DMS153 treated with DMSO at 0.1 percent for 48 hours (cell line): ENCODE results near the gene HOXA3.

Experiments used
- DNase-seq: peaks from one replicate; lab custom pipeline; 2025; ENCODE audit not compliant: unreplicated experiment; lab: John Stamatoyannopoulos, UW

HOXA3 gene

DNA sequence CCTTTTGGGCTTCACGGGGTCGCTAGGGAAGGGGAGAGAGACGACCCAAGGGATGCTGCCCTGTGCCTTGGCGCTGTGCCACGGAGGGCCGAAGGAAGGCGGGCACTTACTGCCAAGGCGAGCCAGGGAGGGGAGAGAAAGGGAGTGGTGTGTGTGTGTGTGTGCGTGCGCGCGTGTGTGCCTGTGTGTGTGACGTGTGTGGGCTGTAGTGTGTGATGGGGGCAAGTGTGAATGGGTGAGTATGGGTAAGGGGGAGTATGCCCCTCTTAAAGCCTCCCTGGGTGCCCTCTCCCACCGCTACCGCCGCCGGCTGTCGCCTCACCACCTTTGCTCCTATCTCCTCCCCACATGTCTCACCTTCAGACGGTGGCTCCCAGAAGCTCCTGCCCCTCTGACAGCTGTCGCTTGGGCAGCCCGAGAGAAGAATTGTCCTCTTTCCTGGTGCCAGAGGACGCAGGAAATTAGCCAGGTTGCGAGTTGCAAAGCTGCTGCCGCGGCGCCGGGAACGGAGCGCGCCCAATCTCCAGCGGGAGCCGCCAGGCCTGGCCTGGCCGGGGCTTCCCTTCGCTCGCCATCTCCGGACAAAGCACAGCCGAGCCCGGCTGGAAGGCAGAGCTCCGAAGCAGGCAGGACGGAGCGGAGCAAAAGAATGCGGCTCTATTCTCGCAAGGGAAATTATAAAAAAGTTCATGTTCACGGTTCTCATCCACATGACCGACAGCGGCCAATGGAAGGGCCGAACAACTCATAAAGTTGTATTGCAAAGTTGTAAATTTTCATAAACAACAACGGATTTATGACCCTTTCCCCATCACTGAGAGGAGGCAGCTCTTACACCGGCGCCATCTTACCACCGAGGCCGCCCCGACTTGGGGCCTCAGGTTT lies at the start of gene HOXA3:
Gene HOXA3 (minus strand): TSS at position 653 of the 885 bp plus-strand sequence. CDS start 41,943 bp downstream, outside the sequence.
- DNase-seq: no peak

DNA sequence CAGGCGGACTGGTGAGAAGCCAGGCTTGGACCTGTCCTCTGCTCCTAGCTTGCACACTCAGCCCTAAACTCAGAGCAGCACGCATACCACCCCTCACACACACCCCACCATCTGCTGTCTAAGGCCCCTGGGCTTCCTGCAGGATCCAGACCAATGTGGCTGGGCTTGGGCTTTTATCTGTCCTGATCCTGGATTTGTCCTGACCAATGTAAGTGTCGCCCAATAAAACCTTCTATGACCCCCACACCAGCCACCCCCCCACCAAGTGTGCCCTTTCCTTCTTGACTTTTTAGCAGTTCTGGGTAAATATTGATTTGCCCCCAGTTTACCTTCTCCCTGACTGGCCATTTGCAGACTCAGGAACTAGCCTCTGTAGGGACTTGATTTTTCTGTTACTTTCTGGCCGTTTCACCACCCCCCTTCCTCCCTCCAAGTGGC lies 49.2 kb upstream of the HOXA3 start:
- no peak for DNase-seq

DNA sequence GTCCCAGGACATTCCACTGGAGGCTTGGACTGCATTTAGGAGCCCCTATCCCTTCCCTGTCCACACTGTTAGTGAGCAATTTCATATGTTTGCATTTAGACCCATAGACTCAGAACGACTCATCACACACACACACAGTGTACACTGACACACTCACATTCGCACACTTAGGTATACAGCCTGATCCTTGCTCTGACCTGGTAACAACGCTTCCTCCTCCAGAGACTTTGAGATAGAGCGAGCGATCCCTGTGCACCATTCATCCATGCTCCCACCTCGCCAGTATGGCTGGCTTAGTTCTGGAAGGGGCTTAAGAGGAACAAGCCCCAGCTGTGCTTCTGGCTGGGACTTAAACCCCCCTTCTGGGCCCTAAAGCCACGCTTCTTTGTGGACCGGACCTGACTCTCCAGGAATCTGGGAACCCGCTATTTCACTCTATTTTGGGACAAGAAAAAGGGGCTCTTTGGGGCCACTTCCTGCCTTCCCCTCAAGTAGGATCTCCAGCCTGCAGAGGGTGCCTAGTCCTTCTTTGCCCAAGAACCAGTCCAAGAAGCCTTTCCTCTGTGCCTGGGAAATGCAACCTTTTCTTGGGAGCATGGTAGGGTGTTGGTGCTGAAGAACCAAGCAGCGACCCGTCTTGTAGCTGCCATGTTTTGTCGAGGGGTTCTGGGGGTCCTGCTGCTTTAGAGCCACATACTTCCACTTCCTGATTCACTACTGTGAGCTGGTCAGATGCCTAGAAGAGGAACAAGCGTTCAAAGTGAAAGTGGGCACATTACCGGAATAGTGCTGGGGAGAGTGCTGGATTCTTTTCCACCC lies 48.6 kb upstream of the HOXA3 start:
- no peak for DNase-seq

DNA sequence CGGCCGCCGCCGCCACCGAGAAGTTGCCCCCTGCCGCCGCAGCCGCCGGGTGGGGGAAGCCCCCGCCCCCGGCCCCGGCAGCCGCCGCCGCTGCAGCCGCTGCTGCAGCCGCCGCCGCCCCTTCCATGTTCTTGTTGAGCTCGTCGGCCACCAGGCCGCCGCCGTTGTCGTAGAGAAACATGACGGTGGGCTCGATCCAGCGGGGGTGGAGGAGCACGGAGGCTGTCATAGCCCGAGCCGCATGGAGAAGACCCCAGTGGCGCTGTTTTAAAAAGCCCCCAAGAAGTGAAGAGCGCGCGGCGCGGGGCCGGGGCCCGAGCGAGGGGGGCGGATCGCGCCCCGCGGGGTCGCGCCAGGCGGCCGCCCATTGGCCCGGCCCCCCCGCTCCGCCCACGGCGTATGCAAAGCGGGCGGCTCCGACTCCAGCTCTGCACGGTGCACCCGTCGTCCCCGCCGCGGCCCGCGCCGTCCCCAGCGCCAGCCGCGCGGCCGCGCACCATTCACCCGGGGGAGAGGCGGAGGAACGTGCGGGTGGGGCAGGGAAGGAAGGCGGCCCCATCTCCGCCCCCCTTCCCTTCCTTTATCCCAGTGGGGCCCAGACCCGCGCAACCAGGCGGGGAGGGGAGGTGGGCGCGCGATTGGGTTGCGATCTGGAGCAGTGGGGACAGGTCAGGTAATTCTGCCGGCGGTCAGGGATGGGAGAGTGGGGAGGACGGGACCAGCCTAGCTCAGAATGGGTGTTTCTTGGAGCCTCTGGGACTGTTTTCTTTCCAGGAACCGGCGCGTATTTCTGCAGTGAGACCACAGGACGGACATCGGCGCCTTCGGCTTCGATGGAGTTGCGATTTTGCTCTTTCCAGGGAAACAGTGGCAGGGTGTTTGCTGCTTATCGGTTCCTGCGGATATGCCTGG lies 47.7 kb upstream of the HOXA3 start, which contains the start of gene HOXA13:
Gene HOXA13 (minus strand): TSS at position 243 of the 912 bp plus-strand sequence. CDS start 14 bp downstream, at position 229.
- DNase-seq: peak; percentile 76

GRCh38 chr7:27198871-27199801 lies 46.8 kb upstream of the HOXA3 start:
- no peak for DNase-seq

DNA sequence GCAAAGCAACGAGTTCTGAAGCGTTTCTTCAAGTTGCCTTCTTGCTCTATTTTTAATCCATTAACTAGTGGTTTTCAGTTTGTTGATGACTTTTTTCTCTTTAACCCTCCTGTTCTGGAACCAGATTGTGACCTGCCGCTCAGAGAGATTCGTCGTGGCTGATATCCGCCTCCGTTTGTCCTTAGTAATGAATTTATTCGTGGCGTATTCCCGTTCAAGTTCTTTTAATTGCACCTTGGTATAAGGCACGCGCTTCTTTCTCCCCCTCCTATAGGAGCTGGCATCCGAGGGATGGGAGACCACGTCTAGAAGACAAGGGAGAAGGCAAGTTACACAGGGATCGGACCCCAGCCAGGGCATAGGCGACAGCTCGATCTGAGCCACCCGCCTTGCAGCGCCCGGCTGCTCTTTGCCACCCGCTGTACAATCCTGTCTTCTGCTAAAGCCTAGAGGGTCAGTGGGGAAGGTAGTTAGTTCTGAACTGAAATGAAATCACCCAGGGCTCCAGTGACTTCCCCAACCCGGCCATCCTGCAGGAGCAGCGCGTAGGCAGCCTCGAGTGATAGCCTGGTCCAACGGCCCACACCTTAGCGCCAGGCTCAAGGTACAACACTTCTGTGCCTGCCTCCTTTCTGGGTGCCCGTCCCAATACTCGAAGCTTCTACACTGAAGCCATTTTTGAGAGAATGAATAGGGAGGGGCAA lies 45.9 kb upstream of the HOXA3 start:
- no peak for DNase-seq

DNA sequence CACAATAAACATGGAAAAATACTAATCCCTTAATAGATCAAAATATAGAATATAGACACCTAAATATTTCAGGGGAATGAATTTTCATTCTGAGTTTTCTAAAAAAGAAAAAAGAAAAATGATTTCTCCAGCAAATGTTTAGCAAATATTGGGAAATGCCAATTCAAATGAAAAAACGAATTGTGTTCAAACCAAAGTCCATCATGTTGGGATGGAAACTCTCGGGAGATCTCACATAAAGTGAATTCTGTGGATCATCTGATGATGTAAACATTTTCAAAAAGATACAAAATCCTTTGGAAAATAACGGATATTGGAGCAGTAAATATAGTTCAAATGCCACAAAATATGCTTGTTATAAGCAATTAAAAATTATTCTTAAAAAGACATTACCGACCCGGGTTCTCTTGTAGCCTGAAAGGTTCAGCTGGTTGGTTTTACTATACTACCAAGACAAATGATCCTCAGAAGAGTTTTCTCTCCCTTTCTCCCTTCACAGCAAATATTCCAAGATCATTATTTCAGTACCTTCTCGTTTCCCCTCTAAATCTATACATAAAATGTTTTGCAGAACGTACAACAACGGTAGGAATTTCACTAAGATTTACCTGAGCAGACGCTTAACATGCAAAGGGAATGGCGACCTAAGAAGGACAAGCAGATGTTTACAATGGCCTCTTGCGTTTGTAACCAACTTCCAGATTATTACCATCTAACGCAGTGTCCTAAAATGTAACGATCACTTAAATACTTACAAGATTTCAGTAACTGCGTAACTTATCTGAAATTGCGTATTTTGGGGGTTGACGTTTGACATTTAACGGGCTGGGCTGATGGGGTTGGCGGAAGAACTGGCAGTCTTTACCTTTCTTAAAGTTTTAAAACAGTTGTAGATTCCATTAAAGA lies 45.0 kb upstream of the HOXA3 start:
- DNase-seq: no peak

GRCh38 chr7:27196287-27196767 lies 43.9 kb upstream of the HOXA3 start:
- peak; percentile 88 for DNase-seq

DNA sequence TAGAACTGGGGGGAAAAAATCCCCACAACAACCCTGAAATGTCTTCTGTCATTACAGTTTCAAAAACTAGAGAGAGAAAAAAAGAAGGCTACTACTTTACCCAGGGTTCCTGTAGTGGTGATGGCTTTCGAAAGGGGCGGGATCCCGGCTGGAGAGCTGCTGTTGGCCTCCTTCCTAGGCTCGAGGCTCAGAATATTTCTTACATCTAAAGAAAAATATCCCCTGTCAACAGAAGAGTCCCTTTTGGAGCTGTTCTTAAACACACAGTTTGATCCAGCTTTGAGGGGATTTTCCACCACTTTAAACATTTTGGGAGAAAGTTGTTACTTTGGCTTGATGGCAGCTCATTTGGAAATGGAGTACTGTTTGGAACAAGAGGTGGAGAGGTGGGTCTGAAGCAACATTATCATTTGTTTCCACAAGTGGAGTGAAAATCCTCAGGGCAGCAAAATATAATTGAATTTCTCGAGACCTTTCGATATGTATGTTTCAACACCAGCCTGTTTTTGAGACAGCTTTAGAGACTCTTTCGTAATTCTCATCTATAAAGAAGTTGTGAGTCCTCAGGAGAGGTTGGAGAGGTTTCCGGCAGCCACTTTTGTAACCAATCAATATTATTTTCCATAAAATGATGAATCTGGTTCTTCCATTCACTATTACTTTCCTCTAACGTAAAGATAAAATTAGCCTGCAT lies 42.5 kb upstream of the HOXA3 start:
- DNase-seq: no peak

DNA sequence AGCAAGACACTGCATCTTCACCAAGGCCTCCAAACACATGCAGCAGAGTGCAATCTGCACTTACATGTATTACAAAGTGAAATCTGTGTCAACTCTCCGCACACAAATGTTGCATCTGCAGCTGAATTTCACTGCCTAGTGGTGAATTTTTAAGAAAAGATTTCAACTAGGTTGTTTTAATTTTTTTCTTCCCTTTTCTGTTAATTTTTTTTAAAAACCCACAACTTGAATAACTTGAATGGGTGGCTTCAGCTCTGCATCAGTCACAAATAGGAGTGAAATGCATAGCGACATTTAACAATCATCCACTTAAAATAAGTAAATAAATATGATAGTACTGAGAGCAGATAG lies 41.6 kb upstream of the HOXA3 start:
- DNase-seq: no peak

DNA sequence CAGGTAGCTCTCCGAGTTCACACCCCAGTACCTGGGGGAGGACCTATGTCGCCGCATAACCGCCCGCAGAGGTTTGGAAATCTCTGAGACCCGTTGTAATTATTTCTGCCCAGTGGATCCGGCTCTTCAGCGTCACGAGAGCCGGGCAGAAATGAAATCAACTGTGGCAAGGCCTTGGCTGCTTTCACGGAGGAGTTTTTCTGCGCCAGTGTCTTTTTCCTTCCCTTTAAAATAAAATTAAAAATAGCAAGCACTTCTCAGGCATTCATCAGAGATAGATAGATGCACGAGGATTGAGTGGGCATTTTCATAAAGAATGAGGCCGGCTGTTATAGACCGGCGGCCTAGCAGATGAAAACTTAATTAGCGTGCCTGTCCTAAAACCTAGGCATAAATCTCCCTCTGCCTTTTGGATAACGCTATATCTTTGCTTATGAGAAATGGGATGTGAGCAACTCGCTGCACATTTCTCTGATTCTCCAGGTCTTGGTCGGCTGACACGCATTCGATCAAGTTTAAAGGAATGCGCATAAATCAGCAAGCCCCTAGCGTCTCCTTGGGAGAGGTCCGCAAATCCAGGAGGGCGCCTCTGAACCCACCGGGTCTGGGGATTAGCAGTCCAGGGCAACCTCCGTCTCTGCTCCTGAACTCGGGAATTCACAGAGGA lies 41.1 kb upstream of the HOXA3 start:
- no peak for DNase-seq

- no peak for DNase-seq
Observed at GRCh38 chr7:27192546-27193334, 40.4 kb upstream of the HOXA3 start.

DNA sequence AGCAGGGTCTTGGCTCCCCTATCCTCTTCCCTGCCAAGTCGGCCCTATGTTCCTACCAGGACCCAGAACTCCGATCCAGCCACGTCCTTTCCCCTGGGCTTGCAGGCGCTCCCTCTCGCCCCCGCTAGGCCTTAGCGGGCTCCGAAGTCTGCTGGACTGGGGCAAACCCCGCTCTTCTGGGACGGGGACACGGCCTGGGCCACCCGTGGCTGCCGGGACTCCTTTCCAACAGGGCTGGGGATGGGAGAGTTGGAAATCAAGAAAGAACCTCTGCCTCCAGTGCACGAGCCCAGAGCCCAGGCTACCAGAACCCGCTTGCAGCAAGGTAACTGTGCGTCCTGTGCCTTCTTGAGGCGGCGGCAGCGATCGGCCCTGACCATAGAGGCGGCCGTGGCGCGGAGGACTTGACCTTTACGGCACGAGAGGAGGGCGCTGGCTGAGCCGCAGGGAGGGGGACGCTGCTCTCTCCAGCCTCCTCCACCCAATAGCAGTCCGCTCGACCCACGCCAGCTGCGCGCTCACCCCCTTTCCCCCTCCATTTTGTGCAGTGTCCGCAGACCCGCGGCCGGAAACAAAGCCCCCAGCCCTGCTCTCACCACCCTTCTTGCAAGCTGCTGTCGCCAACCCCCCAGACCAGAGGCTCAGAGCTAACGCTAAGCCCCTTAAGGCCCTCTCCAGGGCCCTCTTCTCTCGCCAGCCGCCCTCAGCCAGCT lies 39.6 kb upstream of the HOXA3 start:
- no peak for DNase-seq

GRCh38 chr7:27191161-27191731 lies 38.9 kb upstream of the HOXA3 start:
- no peak for DNase-seq
